OCI-LY7 (cell line): ENCODE results near the gene LTBP2. TPM values are rescaled to one million over a fixed set of nuclear protein-coding genes. Genes with fewer than 3 reads are reported as not detected.

ENCODE experiments used
- BruUV-seq: library from RNA; stranded (reverse); fragments of 400-500 nt; replicated peaks from 2 replicates; lab custom pipeline; 2021; lab: Mats Ljungman, UMichigan
- CTCF ChIA-PET: fragments of 300-600 bp; sonication (Branson Sonifier 250); formaldehyde crosslinking; loops from one replicate; lab custom pipeline; 2022; ENCODE audit warnings: antibody characterized with exemption; ENCODE audit not compliant: unreplicated experiment; lab: Charles Lee
- POLR2A ChIA-PET: fragments of 300-600 bp; sonication (Branson Sonifier 250); formaldehyde crosslinking; loops from one replicate; lab custom pipeline; 2022; ENCODE audit warnings: antibody characterized with exemption; lab: Charles Lee
- DNase-seq: peaks from one replicate; pipeline ENCODE4 v3.0.0-alpha.2; 2015; ENCODE audit warnings: low spot score
- H2AFZ ChIP-seq: fragments of 200-600 bp; sonication (generic), shearing (Covaris generic); 2 replicates; pipeline ENCODE4 v1.6.1; 2014; ENCODE audit warnings: mild to moderate bottlenecking, antibody characterized with exemption, low read length, moderate library complexity
- H3K27ac ChIP-seq: fragments of 200-600 bp; sonication (generic); 2 replicates; pipeline ENCODE4 v1.5.1; 2014; ENCODE audit warnings: mixed run types, low read depth, mild to moderate bottlenecking, moderate library complexity, low read length, inconsistent platforms; ENCODE audit not compliant: poor library complexity, severe bottlenecking
- H3K36me3 ChIP-seq: fragments of 200-600 bp; sonication (generic); 2 replicates; pipeline ENCODE4 v1.6.1; 2014; ENCODE audit warnings: mild to moderate bottlenecking, antibody characterized with exemption, low read length, moderate library complexity, mixed read lengths; ENCODE audit not compliant: insufficient read depth
- H3K4me1 ChIP-seq: fragments of 200-600 bp; sonication (generic); 2 replicates; pipeline ENCODE4 v1.5.1; 2014; ENCODE audit warnings: mild to moderate bottlenecking, low read length; ENCODE audit not compliant: insufficient read depth, poor library complexity, severe bottlenecking
- H3K4me2 ChIP-seq: fragments of 200-600 bp; sonication (generic); 2 replicates; pipeline ENCODE4 v1.6.1; 2014; ENCODE audit warnings: mild to moderate bottlenecking, low read length
- H3K4me3 ChIP-seq: fragments of 200-600 bp; sonication (generic); 2 replicates; pipeline ENCODE4 v1.5.1; 2014; ENCODE audit warnings: mild to moderate bottlenecking, low read depth, low read length; ENCODE audit not compliant: poor library complexity, severe bottlenecking
- H3K79me2 ChIP-seq: fragments of 200-600 bp; sonication (generic); 2 replicates; pipeline ENCODE4 v1.6.1; 2016; ENCODE audit warnings: low read depth, mild to moderate bottlenecking, low read length, moderate library complexity, mixed read lengths; ENCODE audit not compliant: insufficient read depth
- H3K9me2 ChIP-seq: fragments of 200-600 bp; sonication (generic); 2 replicates; pipeline ENCODE4 v1.6.1; 2016; ENCODE audit warnings: mild to moderate bottlenecking, low read length, mixed read lengths; ENCODE audit not compliant: insufficient read depth
- H3K9me3 ChIP-seq: fragments of 200-600 bp; sonication (generic); 2 replicates; pipeline ENCODE4 v1.6.1; 2014; ENCODE audit warnings: mild to moderate bottlenecking, mixed run types, low read length, mixed read lengths
- H4K20me1 ChIP-seq: fragments of 200-600 bp; sonication (generic); 2 replicates; pipeline ENCODE4 v1.6.1; 2014; ENCODE audit warnings: mild to moderate bottlenecking, antibody characterized with exemption, low read length, moderate library complexity, mixed read lengths; ENCODE audit not compliant: insufficient read depth
- EZH2phosphoT487 ChIP-seq: fragments of 200-600 bp; sonication (generic); IDR thresholded peaks from 2 replicates; pipeline ENCODE4 v1.6.1; 2018; ENCODE audit warnings: low read depth, borderline replicate concordance, mild to moderate bottlenecking, mixed run types, antibody characterized with exemption, low read length, moderate library complexity, mixed read lengths
- intact Hi-C: fragments of 100-400 bp; cut with micrococcal nuclease; formaldehyde crosslinking; loops from one replicate; pipeline ENCODE4 v1.10.0; 2022; ENCODE audit not compliant: unreplicated experiment
- total RNA-seq, 2 experiments: library from RNA; depleted of rRNA in 1 of 2; stranded (reverse); fragments of >200 nt in 1 of 2; shearing (Covaris generic) in 1 of 2; gene quantifications; 2 replicates each; pipeline ENCODE4 v1.2.3, GENCODE V29; 2014 to 2022
- TF ChIP-seq, protein P1 (sequence below): fragments of 200-600 bp; sonication (generic); conservative IDR thresholded peaks from 2 replicates; pipeline ENCODE4 v1.5.1; 2014; ENCODE audit warnings: mild to moderate bottlenecking, antibody characterized with exemption, low read length, moderate library complexity, mixed read lengths

The LTBP2 gene
- total RNA-seq, 2 experiments from 2014 or later = 0.15 to 0.25 TPM

DNA sequence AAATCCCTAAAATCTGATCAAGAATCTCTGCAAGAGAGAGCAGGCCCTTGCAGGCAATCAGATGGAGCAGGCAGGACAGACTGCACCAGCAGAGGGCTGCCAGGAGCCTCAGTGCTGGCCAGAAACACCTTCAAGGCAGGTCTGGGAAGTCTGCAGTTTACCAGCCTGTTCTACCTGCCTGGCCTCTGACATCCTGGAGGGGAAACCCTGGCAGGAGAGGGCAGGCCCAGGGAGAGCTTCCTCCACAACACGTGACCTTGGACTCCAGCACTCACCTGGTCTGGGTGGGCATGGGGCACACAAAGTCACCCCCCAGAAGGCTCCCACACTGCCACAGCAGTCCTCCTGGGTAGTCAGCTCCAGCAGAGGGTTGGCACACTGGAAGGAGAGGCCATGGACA is 62.4 kb downstream of the LTBP2 start:
- Histone ChIP-seq H3K79me2 (no peaks in the 10 kb centered on the region), H3K27ac (no peak overlapping the region), H2AFZ (no peak overlapping the region), H3K36me3 (no peaks in the 10 kb centered on the region), H3K9me2 (no peaks in the 10 kb centered on the region), H3K4me1 (peaks cover 2% of the 10 kb centered on the region), H3K9me3 (no peaks in the 10 kb centered on the region), H4K20me1 (no peaks in the 10 kb centered on the region), H3K4me2 (no peak overlapping the region), H3K4me3 (no peak overlapping the region)
- ChIA-PET POLR2A (no interaction called here), CTCF (no interaction called here)
- TF ChIP-seq, protein P1, sequence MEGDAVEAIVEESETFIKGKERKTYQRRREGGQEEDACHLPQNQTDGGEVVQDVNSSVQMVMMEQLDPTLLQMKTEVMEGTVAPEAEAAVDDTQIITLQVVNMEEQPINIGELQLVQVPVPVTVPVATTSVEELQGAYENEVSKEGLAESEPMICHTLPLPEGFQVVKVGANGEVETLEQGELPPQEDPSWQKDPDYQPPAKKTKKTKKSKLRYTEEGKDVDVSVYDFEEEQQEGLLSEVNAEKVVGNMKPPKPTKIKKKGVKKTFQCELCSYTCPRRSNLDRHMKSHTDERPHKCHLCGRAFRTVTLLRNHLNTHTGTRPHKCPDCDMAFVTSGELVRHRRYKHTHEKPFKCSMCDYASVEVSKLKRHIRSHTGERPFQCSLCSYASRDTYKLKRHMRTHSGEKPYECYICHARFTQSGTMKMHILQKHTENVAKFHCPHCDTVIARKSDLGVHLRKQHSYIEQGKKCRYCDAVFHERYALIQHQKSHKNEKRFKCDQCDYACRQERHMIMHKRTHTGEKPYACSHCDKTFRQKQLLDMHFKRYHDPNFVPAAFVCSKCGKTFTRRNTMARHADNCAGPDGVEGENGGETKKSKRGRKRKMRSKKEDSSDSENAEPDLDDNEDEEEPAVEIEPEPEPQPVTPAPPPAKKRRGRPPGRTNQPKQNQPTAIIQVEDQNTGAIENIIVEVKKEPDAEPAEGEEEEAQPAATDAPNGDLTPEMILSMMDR = no peak
- TF ChIP-seq EZH2phosphoT487 = no peak
- no TSS peak for BruUV-seq
- intact Hi-C loops = no loop called here
- DNase-seq = no peak

DNA sequence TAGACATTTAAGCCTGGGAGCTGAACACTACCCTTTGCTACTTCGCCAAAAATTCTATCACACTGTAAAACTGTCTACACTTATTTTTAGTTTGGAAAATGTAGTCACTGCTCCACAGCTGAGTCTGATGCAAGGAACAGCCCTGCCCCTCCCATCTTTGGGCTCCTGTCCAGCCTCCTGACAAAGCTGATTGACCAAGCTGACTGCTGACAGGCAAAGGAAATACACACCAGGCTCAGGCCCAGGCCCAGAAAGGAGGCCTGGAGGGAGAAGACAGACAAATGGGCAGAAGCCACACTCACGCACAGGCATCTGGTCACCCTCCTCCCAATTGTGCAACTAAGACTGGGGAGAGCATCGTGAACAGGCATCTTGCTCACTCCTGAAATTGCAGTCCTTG is 63.2 kb downstream of the LTBP2 start:
- Histone ChIP-seq H3K9me2 (no peaks in the 10 kb centered on the region), H3K36me3 (no peaks in the 10 kb centered on the region), H2AFZ (no peak overlapping the region), H3K4me2 (no peak overlapping the region), H3K4me3 (no peak overlapping the region), H3K79me2 (no peaks in the 10 kb centered on the region), H4K20me1 (no peaks in the 10 kb centered on the region), H3K9me3 (no peaks in the 10 kb centered on the region), H3K27ac (no peak overlapping the region), H3K4me1 (no peaks in the 10 kb centered on the region)
- CTCF ChIA-PET = no interaction called here
- POLR2A ChIA-PET = interaction anchor here (0.5 kb wide), 1 partner anchor 91 kb away, joined by 3 read pairs; no protein-coding TSS in a partner anchor
- no TSS peak for BruUV-seq
- no peak for TF ChIP-seq EZH2phosphoT487
- TF ChIP-seq, protein P1 = no peak
- intact Hi-C loops = no loop called here
- DNase-seq = no peak

DNA sequence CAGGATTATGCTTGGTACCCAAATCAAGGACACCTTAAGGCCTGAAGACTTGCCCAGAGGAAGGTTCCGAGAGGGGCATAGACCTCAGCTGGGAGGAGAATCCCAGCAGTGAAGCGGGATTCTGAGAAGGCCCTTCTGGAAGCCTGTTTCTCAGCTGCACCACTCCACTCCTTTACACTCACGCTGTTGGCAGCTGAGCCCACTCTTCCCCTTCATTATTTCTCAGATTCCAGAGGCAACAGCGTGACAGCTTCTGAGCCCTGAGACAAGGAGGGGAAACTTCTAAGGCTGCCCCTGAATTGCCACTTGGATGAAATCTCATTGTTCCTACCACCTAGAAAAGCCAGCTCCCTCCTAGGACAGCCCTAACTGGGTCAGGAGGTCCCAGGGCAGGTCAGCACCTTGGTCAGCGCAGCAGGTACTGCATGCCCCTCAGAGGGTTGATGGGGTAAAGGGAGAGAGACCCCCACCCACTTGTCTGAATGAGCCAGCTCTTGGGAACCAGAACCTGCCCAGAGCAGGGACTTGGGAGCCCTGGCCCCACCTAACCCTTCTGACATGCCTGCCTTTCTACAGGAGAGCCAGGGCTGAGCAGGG is 64.6 kb downstream of the LTBP2 start:
- intact Hi-C loops = no loop called here
- ChIA-PET POLR2A (interaction anchor here (0.5 kb wide), 1 partner anchor 1160 kb away, joined by 3 read pairs; no protein-coding TSS in a partner anchor), CTCF (no interaction called here)
- no peaks in the 10 kb centered on the region for H3K36me3 ChIP-seq
- H4K20me1 ChIP-seq = no peaks in the 10 kb centered on the region
- no peak for DNase-seq
- TF ChIP-seq EZH2phosphoT487 = no peak
- TF ChIP-seq, protein P1 = no peak
- H3K4me2 ChIP-seq = no peak overlapping the region
- no peaks in the 10 kb centered on the region for H3K9me3 ChIP-seq
- H3K79me2 ChIP-seq = no peaks in the 10 kb centered on the region
- no peaks in the 10 kb centered on the region for H3K9me2 ChIP-seq
- H2AFZ ChIP-seq = no peak overlapping the region
- no peaks in the 10 kb centered on the region for H3K4me1 ChIP-seq
- no peak overlapping the region for H3K4me3 ChIP-seq
- no peak overlapping the region for H3K27ac ChIP-seq
- BruUV-seq = no TSS peak
